ENCODE results near the gene SV2A.
"Not testable (repeated sequence)": the region's sequence is repeated elsewhere in the genome, so short reads cannot be mapped to it uniquely, and the experiment has no call there.

The SV2A gene

DNA sequence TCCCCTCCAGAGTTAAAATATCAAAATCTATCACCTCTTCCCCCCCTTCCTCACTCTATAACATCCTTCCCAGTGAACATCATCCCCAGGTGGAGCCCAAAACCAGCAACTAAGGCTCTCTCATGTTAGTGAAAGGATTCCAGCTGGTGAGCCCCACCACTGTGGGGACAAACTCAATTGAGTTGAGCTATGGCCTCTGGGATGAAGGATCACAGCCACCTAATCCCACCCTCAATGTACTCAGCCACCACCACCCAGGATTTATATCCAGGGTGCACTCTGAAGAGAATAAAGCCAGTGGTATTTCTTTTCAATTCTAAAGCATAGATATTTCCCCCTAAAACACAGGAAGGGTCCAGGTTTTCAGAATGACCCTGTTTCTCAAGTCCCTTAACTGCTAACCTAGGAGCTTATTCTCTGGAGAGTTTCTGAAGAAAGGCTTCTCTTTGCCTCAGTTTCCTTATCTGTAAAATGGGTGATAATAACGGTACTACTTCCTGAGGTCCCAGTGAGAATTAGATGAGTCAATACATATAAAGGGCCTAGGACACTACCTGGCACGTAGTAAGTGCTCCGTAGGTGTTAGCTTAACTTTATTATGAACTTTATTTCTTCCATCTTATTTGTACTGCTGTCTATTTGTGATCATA, 33.9 kb downstream of the SV2A start:
- no peak overlapping the region for H3K4me3 ChIP-seq (replicated peaks in 1 of 2; ENCODE audit: low read depth in 2 of 2, low read length in 2 of 2)
- TF ChIP-seq, protein P1, sequence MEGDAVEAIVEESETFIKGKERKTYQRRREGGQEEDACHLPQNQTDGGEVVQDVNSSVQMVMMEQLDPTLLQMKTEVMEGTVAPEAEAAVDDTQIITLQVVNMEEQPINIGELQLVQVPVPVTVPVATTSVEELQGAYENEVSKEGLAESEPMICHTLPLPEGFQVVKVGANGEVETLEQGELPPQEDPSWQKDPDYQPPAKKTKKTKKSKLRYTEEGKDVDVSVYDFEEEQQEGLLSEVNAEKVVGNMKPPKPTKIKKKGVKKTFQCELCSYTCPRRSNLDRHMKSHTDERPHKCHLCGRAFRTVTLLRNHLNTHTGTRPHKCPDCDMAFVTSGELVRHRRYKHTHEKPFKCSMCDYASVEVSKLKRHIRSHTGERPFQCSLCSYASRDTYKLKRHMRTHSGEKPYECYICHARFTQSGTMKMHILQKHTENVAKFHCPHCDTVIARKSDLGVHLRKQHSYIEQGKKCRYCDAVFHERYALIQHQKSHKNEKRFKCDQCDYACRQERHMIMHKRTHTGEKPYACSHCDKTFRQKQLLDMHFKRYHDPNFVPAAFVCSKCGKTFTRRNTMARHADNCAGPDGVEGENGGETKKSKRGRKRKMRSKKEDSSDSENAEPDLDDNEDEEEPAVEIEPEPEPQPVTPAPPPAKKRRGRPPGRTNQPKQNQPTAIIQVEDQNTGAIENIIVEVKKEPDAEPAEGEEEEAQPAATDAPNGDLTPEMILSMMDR (IDR thresholded peaks at IDR 0.05; ENCODE audit: low read depth, low read length), result no peak
- no peak for DNase-seq (ENCODE audit: low read depth in 2 of 2)

DNA sequence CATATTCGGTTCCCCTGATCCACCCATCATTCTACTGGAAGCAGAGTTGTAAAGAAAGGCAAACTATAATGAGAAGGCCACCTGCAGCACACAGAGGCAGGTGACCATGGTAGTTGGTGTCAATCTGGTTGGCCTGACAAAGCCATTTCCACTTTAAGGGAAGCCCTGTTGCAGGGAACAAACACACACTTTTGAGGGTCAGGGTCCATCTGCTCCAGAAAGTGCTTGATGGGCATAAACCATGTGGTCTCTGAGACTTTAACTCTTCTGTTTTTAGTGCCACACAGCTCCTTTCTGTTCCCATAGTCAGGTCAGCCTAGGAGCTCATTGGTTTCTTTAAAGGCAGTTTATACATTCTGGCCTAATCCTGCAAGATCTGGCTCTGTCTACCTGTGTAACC, 35.8 kb downstream of the SV2A start:
- no peak for DNase-seq (ENCODE audit: low read depth in 2 of 2)
- TF ChIP-seq, protein P1 (IDR thresholded peaks at IDR 0.05; ENCODE audit: low read depth, low read length), result no peak
- H3K4me3 ChIP-seq (replicated peaks in 1 of 2; ENCODE audit: low read depth in 2 of 2, low read length in 2 of 2), result no peak overlapping the region

DNA sequence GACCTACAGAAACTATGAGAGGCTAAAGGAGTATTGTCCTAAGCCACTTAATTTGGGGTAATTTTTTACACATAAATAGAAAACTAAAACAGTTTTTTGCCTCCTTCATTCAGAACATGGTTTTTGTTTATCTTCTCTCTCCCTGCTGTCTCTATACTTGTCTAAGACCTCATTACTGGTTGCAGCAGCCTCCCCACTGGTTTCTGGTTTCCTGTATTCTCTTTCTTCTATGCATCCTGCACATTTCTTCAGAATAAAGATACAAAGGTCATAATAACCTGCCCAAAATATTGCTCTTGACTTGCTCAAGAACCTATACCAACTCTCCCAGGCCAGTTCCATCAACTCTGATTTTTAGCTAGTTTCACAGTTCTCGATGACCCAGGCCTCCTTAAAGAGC, 38.1 kb downstream of the SV2A start:
- TF ChIP-seq, protein P1 (IDR thresholded peaks at IDR 0.05; ENCODE audit: low read depth, low read length), result no peak
- H3K4me3 ChIP-seq (replicated peaks in 1 of 2; ENCODE audit: low read depth in 2 of 2, low read length in 2 of 2), result no peak overlapping the region
- no peak for DNase-seq (ENCODE audit: low read depth in 2 of 2)

DNA sequence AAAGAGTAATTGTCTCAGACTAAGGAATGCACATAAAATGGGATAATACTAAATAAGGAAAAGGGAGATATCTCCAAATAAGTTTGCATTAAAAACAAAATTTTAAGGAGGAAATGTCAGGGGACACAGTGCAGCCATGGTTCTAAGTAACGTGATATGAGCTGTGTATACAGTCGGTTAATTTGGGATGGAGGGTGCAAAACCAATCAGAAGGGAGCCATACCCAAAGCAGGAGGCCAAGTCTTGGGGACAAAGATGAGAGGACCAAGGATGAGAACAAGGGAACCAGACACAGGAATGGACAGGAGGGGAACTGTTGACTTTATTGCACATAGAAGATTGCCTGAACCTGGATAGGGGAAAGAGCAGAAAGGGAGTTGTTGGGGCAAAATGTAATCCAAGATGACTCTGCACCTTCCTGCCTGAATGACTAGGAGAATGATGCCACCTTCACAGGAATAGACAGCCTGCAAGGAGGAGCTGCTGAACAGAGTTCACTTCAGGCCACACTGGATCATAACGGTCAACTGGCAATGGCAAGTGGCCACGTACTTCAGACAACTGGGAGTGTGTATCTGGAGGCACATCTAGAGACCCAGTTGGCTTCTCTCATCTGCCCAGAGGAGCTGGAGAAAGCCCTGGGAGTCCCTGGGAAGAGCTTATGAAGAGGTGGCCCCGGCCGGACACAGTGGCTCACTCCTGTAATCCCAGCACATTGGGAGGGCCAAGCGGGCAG, 40.3 kb downstream of the SV2A start:
- H3K4me3 ChIP-seq (replicated peaks in 1 of 2; ENCODE audit: low read depth in 2 of 2, low read length in 2 of 2), result no peak overlapping the region
- TF ChIP-seq, protein P1 (IDR thresholded peaks at IDR 0.05; ENCODE audit: low read depth, low read length), result no peak
- DNase-seq (ENCODE audit: low read depth in 2 of 2), result no peak

DNA sequence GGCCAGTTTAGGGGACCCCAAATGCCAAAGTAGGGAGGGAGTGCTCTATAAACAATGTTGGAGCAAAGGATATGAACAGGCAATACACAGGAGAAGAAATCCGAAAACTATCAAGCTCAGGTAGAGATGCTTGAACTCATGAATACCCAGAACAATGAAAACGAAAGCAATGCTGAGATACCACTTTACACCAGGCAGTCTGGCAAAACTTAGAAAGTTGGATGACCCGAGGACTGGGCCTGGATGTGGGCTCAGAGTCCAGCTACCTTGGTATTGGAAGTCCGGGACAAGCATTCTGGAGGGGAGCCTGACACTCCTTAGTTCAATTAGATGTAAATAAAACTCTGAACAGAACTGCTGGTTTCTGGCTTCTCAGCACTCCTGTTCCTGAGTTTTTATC, 44.6 kb downstream of the SV2A start:
- not testable (repeated sequence) for DNase-seq (ENCODE audit: low read depth in 2 of 2); H3K4me3 ChIP-seq (replicated peaks in 1 of 2; ENCODE audit: low read depth in 2 of 2, low read length in 2 of 2)

DNA sequence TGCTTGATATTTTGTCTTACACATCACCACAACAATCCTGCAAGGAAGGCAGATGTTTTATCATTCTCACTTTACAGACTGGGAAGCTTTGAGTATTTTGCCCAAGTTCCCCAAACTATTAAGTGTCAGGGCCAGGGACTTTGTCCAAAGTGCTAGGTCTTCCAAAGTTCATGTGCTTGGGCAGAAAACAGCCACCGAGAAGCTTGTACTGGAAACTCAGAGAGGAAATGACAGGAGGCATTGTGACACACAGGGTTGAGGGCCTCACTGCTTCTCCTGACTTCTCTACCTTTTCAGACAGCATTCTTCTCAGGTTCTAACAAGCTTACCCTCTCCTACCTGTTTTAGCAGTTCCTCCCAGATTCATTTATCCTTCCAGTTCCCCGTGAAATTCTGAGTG, 50.8 kb downstream of the SV2A start:
- not testable (repeated sequence) for DNase-seq (ENCODE audit: low read depth in 2 of 2); H3K4me3 ChIP-seq (replicated peaks in 1 of 2; ENCODE audit: low read depth in 2 of 2, low read length in 2 of 2)

DNA sequence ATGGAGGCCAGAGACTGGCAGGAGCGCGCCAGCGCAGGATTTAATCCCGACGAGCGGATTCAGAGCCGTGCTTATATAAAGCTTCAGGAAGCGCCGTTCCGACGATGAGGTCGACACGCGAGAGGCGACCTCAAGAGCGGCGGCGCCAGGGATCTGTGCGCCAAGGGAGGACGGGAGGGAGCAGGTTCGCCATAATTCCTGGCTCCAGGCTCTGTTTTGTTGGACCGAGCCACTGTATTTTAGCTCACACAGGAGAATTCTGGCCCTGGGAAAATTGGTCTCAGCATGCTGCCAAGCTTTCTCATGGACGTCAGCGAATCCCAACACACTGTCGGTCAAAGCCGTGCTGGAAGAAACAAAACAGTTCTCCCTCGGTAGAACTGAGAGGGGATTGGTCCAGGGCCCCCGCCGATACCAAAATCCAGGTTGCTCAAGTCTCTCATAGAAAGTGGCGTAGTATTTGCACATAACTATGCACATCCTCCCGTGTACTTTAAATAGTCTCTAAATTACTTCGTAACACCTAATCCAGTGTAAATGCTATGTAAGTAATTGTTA, 56.1 kb downstream of the SV2A start:
- not testable (repeated sequence) for DNase-seq (ENCODE audit: low read depth in 2 of 2); H3K4me3 ChIP-seq (replicated peaks in 1 of 2; ENCODE audit: low read depth in 2 of 2, low read length in 2 of 2)

DNA sequence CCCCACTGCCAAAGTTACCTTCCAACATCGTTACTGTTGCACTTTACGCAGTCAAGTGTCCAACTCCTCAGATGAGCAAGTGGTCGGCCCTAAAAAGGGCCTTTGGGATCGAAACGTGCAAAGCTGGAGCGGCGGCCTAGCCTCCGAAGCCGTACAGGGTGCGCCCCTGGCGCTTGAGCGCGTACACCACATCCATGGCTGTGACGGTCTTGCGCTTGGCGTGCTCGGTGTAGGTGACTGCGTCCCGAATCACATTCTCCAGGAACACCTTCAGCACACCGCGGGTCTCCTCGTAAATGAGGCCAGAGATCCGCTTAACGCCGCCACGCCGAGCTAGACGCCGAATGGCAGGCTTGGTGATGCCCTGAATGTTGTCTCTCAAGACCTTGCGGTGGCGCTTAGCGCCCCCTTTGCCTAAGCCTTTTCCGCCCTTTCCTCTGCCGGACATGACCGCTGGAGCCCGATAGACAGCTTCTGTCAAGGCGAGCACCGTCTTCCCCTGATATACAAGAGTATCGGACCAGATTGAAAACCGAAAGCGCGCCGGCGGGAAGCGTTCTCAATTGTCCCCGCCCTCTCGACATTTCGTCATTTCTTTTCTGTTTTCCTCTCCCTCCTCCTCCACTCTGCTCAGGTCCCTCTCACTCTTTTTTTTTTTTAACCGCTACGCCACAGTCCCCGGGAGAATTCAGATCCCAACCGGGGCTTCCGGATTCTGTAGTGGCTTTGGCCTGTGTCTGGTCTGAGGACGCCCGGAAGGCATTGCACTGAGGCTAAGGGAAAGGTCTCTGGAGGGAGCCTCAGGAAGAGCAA, 56.8 kb downstream of the SV2A start:
- DNase-seq (ENCODE audit: low read depth in 2 of 2); H3K4me3 ChIP-seq (replicated peaks in 1 of 2; ENCODE audit: low read depth in 2 of 2, low read length in 2 of 2): not testable (repeated sequence)

DNA sequence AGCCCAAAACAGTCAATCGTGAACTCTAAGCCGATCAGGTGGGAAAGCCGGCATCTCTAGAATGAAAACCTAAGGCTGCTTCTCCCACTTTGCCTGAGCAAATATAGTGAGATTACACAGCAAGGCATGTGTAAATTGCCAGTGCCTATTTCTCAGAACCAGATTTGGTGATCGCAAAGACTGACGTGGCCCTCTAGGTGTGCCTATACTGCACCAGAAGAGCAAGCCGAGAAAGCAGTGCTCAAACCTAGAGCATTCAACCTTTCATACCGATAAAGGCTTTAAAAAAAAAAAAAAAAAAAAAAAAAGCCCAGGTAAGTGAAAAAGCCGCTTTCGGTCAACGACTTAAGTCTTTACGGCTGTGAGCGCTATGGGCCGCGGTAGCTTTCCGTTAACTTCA, 57.4 kb downstream of the SV2A start:
- H3K4me3 ChIP-seq (replicated peaks in 1 of 2; ENCODE audit: low read depth in 2 of 2, low read length in 2 of 2); DNase-seq (ENCODE audit: low read depth in 2 of 2): not testable (repeated sequence)
